VCaP (cell line): ENCODE results near the gene EFCAB7.
A peak's percentile ranks its signal among the peaks of the same experiment; 100 is the strongest.
"Not testable (repeated sequence)": the region's sequence is repeated elsewhere in the genome, so short reads cannot be mapped to it uniquely, and the experiment has no call there.

Experiments
- H3K27ac ChIP-seq: fragments of 450-650 bp; 2 replicates; pipeline ENCODE4 v1.5.1; 2017
- CTCF ChIP-seq: fragments of 450-650 bp; conservative IDR thresholded peaks from 2 replicates; pipeline ENCODE4 v1.5.1; 2017; ENCODE audit warnings: mild to moderate bottlenecking, moderate library complexity

Gene EFCAB7

DNA sequence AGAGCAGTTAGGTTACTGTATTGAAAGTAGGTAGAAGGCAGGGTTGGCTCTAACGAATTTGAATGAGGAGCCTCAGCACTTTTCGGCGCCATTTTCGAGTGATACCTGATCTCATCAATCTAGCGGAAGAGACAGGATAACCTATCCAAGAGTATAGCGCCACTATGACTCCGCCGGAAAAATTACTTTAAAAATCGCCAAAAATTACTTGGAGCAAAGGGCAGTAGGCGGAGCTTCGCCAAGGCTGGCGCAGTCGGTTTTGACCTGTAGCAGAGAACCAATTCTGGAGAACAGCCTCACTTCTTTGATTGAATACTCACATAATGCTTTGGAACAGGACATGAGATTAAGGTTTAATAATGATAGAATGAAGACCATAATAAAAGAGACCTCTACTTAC is 25.6 kb downstream of the EFCAB7 start:
- TF ChIP-seq CTCF, result no peak
- H3K27ac ChIP-seq, result no peak overlapping the region

DNA sequence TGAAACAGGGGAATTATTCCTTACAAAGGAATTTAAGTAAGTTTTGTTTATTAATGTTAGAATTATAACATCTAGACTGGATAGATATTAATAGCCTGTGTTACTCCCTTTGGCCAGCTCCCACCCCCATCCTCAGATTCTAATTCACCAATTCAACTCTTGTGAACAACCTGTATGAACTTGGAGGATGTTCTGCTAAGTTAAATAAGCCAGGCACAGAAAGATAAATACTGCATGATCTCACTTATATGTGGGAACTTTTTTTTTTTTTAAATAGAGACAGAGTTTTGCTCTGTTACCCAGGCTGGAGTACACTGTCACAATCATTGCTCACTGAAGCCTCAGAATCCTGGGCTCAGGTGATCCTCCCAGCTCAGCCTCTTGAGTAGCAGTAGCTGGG is 32.2 kb downstream of the EFCAB7 start:
- no peak for TF ChIP-seq CTCF
- peak overlapping the region; percentile 8; the same call in 1 of the 2 replicates for H3K27ac ChIP-seq

GRCh38 chr1:63557365-63557987 is 34.2 kb downstream of the EFCAB7 start:
- H3K27ac ChIP-seq, result no peak overlapping the region

DNA sequence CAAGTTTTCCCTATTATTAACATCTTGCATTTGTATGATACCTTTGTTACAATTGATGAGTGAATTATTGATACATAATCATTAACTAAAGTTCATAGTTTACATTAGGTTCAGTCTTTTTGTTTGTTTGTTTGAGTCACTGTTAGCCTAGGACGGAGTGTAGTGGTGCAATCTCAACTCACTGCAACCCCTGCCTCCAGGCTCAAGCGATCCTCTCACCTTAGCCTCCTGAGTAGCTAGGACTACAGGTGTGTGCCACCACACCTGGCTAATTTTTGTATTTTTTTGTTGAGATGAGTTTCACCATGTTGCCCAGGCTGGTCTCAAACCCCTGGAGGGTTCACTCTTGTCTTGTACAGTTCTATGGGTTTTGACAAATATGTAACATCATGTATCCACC is 36.0 kb downstream of the EFCAB7 start:
- no peak overlapping the region for H3K27ac ChIP-seq
- TF ChIP-seq CTCF, result no peak

More at GRCh38 chr1:63557365-63557987, 34.2 kb downstream of the EFCAB7 start:
- peak; percentile 66 for TF ChIP-seq CTCF

DNA sequence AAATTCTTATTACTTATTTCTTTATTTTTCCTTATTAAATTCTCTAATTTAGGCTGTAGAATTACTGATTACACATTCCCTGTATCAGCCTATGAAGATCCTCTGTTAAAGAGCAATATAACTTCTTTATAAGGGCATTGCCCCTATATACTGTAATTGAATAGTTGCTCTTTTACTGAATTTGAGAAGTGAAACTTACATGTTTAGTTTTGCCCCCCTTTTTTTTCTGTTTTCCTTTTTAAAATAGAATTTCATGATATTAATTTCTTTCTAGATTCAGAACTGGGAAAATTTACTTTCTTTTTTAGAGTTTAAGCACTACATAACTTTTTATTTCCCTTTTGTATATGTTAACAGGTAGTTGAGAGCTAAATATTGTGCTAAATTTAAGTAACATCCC is 40.4 kb downstream of the EFCAB7 start:
- TF ChIP-seq CTCF, result no peak
- no peak overlapping the region for H3K27ac ChIP-seq

DNA sequence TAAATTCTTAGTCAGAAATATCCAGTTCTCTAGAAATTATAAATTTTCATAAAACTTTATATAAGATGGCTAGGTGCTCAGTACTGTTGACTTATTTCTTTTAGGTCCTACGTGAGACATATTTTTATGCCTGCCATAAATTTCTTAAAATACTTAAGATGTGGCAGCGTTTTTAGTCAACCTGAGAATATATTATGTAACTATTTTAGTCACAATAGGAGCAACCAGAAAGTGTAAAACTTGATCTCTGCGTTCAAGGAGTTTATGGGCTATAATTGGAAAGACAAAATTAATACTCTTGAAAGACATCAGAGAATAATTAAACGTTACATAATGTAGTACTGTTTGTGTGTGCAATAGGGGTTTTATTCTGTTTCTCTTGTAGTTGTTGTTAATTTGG is 45.7 kb downstream of the EFCAB7 start:
- H3K27ac ChIP-seq, result no peak overlapping the region
- TF ChIP-seq CTCF, result no peak

- no peak for TF ChIP-seq CTCF
- no peak overlapping the region for H3K27ac ChIP-seq
Observed at GRCh38 chr1:63569640-63570316, 46.5 kb downstream of the EFCAB7 start.

GRCh38 chr1:63572686-63573085 is 49.4 kb downstream of the EFCAB7 start:
- not testable (repeated sequence) for H3K27ac ChIP-seq

DNA sequence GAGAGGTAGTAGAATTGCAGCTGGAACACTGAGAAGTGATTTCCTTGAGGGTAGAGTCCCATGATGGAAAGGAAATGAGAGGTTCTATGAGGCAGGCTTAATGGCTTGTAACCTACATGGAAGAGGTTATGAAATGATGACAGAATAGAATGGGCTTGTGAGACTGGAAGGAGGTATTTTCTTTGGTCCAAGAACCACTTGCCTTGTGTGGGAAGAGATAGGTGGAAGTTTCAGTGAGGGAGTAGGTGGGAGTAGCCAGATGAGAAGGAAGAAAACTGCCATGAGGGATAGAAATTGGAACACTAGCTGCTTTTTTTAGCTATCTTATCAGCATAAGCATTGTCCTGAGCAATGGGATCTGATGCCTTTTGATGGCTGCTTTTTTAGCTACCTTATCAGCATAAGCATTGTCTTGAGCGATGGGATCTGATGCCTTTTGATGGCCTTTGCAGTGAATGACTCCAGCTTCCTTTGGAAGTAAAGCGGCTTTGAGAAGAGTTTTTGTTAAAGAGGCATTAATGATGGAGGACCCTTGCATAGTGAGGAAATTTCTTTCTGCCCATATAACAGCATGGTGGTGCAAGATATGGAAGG is 51.0 kb downstream of the EFCAB7 start:
- H3K27ac ChIP-seq, result not testable (repeated sequence)
